Activated naive CD4-positive, alpha-beta T cell treated with anti-CD3 and anti-CD28 coated beads for 36 hours (primary cell): ENCODE data around the gene MTURN. TPM values are rescaled to one million over a fixed set of nuclear protein-coding genes. Genes with fewer than 3 reads are reported as not detected.

Source experiments
- CTCF ChIA-PET: fragments of 350-600 bp; sonication (Branson Sonifier 250); formaldehyde crosslinking; loops from one replicate; lab custom pipeline; 2021; ENCODE audit warnings: antibody characterized with exemption; lab: Charles Lee
- DNase-seq: peaks from one replicate; pipeline ENCODE4 v3.0.0-alpha.2; 2020
- H3K27ac Mint-ChIP-seq: one replicate; pipeline ENCODE4 v1.8.0; 2021; ENCODE audit warnings: mild to moderate bottlenecking, mixed read lengths
- H3K27me3 Mint-ChIP-seq: one replicate; pipeline ENCODE4 v1.8.0; 2021; ENCODE audit warnings: low read depth, mixed read lengths
- H3K36me3 Mint-ChIP-seq: one replicate; pipeline ENCODE4 v1.8.0; 2021; ENCODE audit warnings: low read depth, mixed read lengths
- H3K4me1 Mint-ChIP-seq: one replicate; pipeline ENCODE4 v1.8.0; 2021; ENCODE audit warnings: low read depth, mixed read lengths
- H3K4me3 Mint-ChIP-seq: one replicate; pipeline ENCODE4 v1.8.0; 2021; ENCODE audit warnings: mild to moderate bottlenecking, moderate library complexity, mixed read lengths
- H3K9me3 Mint-ChIP-seq: one replicate; pipeline ENCODE4 v1.8.0; 2021; ENCODE audit warnings: mixed read lengths
- intact Hi-C: fragments of 100-400 bp; cut with micrococcal nuclease; formaldehyde crosslinking; loops from one replicate; pipeline ENCODE4 v1.15.1; 2023
- total RNA-seq, 2 experiments: library from RNA; stranded (reverse); gene quantifications; one replicate each; pipeline ENCODE4 v1.2.3, GENCODE V29; 2021

The MTURN gene
- total RNA-seq, 2 experiments from 2014 or later = 5.1 to 6.3 TPM

DNA sequence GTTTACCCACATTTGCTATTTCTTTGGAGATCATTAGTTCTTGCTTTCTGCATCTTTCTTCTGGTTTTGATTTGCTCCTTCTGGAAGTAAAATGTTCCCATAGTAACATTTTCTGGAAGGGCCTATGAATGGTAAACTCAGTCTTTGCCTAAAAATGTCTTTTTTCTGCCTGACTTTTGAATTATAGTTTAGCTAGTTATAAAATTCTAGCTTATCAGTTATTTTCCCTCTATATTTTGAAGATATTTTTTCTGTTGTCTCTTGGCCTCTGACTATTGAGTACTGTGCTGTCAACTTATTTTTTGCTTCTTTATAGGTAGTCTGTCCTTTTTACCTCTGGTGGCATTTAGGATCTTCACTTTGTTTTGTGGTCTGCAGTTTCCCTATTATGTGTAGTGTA, 21.6 kb upstream of the MTURN start:
- Mint-ChIP-seq H3K4me1 (peaks cover 6% of the 10 kb centered on the region), H3K9me3 (peaks cover 12% of the 10 kb centered on the region), H3K36me3 (peaks cover 6% of the 10 kb centered on the region), H3K27me3 (no peaks in the 10 kb centered on the region), H3K27ac (no peak overlapping the region), H3K4me3 (no peak overlapping the region)
- no peak for DNase-seq
- CTCF ChIA-PET = no interaction called here
- intact Hi-C loops = no loop called here

DNA sequence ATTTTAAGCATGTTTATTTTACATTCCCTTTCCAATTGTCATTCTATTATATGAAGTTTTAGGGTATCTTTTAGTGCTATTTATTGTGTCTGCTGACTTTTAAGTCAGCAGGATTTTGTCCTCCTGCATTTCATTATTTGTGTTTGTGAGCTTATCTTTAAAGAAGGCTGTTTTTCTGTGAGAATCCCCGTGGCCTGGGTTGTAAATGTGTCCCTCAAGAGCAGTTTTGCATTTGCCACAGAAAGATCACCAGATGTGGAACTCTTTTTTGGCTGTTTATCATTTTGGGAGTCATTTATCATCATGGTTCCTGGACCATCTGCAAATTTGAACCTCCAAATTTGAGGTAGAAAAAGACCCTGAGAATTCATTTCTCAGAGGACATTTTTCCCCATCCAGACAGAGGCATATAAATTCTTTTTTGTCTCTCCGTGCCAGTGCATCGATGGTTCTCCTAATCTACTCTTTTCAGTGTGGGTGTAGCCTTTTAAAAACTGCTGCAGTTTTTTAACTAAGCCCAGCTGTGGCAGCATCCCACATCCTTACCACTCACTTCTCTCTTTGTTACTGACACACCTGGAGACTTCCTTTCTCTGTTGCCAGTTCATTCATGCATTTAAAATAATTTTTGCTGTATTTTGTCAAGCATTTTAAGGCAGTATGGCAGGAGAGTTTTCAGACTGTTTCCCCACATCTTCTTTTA, 20.1 kb upstream of the MTURN start:
- H3K9me3 Mint-ChIP-seq = peaks cover 10% of the 10 kb centered on the region
- no peaks in the 10 kb centered on the region for H3K27me3 Mint-ChIP-seq
- DNase-seq = no peak
- H3K4me1 Mint-ChIP-seq = peaks cover 6% of the 10 kb centered on the region
- no peak overlapping the region for H3K27ac Mint-ChIP-seq
- H3K4me3 Mint-ChIP-seq = no peak overlapping the region
- intact Hi-C loops = no loop called here
- CTCF ChIA-PET = no interaction called here
- peaks cover 6% of the 10 kb centered on the region for H3K36me3 Mint-ChIP-seq

DNA sequence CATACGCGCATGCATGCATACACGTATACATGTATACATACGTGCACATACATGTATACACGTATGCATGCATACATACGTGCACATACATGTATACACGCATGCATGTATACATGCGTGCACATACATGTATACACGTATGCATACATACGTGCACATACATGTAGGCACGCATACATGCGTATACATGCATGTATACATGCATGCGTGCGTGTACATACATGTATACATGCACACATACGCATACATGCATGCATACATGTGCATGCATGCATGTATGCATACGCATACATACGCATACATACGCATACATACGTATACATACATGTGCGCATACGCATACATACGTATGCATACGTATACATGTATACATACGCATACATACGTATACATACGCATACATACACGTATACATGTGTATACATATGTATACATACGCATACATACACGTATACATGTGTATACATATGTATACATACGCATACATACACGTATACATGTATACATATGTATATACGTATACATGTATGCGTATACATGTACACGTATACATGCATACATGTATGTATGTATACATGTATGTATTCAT, 19.0 kb upstream of the MTURN start:
- peaks cover 6% of the 10 kb centered on the region for H3K36me3 Mint-ChIP-seq
- peaks cover 10% of the 10 kb centered on the region for H3K9me3 Mint-ChIP-seq
- H3K4me3 Mint-ChIP-seq = no peak overlapping the region
- peaks cover 6% of the 10 kb centered on the region for H3K4me1 Mint-ChIP-seq
- H3K27ac Mint-ChIP-seq = no peak overlapping the region
- DNase-seq = no peak
- H3K27me3 Mint-ChIP-seq = no peaks in the 10 kb centered on the region
- intact Hi-C loops = no loop called here
- CTCF ChIA-PET = no interaction called here

DNA sequence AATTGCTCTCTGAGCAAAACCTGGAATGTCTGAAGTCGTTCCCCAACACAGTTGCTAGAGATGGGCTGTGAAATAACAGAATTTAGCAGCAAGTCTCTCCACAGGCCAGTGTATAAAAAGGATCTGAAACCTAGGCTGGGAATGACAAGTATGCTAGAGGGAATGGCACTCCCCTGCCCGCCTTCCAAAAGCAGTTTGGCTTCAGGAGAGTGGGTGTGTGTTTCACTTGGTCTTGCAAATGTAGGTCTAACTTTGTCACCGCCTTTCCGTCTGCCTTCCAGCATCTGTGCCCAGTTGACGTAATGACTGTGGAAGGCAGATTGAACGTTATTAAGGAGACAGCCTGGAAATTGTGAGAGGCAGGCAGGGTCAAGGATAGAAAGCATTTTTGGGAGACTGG, 18.0 kb upstream of the MTURN start:
- DNase-seq = no peak
- intact Hi-C loops = no loop called here
- Mint-ChIP-seq H3K27me3 (no peaks in the 10 kb centered on the region), H3K4me3 (no peak overlapping the region), H3K4me1 (peaks cover 6% of the 10 kb centered on the region), H3K27ac (no peak overlapping the region), H3K9me3 (peaks cover 10% of the 10 kb centered on the region), H3K36me3 (peaks cover 6% of the 10 kb centered on the region)
- CTCF ChIA-PET = no interaction called here

DNA sequence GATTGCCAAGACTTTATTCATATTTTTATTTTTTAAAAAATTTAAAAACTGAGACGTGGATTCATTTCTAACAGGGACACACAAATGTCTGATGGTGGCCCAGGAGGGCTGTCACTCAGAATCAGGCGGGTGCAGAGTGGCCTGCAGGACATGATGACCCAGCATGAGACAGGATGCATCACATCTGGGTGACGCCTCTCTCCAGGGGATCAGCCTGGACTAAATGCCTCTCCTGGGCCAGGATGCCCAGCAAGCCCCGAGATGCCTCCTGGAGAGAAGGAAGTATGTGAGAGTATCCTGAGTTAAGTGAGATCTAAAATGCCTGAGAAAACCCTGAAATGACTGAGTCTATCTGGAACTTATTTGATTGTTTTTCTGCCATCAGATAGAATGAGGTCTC, 16.9 kb upstream of the MTURN start:
- CTCF ChIA-PET = no interaction called here

DNA sequence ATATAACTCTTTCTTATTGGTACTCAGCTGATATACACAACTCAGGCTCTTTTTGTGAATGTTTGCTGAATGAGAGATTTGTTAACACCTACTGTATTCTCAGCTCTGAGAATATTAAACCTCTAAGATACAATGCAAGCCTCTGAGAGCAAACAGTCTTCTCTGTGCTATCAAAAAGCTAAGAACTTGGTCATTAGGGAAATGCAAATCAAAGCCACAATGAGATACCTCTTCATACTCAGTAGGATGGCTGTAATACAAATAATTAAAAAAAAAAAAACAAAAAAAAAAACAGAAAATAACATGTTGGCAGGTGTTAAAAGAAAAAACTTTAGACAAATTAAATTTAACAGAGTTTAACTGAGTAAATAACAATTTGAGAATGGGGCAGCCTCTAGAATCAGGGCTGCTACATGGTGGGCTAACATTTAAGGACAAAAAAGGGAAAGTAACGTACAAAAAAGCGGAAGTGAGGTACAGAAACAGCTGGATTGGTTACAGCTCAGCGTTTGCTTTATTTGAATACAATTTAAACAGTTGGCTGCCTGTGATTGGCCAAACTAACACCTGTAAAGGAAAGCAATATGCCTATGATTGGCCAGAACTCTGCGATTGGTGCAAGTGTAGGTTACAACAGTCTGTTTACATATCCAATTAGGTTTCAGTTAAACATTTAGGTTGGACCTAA, 14.8 kb upstream of the MTURN start:
- H3K9me3 Mint-ChIP-seq = no peaks in the 10 kb centered on the region
- CTCF ChIA-PET = interaction anchor here (0.7 to 1.4 kb wide), 2 partner anchors 46 to 463 kb away, joined by 4 to 8 read pairs; no protein-coding TSS in a partner anchor
- H3K4me3 Mint-ChIP-seq = no peak overlapping the region

More for the DNA sequence above, 16.9 kb upstream of the MTURN start:
- Mint-ChIP-seq H3K27ac (no peak overlapping the region), H3K36me3 (peaks cover 6% of the 10 kb centered on the region), H3K4me1 (peaks cover 6% of the 10 kb centered on the region), H3K27me3 (no peaks in the 10 kb centered on the region), H3K9me3 (peaks cover 8% of the 10 kb centered on the region), H3K4me3 (no peak overlapping the region)
- no peak for DNase-seq
- intact Hi-C loops = no loop called here

DNA sequence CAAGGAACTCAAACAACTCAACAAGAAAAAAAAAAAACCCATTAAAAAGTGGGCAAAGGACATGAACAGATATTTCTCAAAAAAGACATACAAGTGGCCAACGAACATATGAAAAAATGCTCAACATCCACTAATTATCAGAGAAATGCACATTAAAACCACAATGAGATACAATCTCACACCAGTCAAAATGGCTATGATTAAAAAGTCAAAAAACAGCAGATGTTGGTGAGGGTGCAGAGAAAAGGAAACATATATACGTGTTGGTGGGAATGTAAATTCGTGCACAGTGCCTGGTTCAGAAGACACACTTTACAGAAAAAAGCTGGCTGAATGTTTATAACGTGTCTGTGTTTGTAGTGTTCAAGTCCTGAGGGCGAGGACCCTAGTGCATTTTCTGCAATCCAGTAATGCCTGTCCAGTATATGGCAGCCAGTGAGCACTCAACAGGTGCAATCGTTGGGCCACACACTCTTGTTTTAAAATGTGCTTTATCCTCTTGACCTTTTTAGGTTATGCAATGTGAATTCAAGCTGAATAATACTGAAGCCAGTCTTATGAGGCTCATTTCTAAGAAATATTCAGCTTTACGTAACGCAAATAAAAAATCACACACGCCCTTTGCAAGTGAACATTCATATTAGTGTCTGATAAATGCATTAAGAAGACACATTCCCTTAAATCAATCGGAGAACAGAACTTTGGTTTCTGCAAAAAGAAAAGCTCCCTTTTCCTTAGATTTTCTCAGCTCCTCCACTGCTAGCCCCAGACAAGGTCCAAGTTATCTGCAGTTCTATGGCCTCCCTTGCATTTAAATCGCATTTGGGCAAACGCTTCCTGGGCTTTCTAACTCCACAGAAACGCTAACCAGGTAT, 813 bp upstream of the MTURN start:
- H3K27ac Mint-ChIP-seq = no peak overlapping the region
- CTCF ChIA-PET = interaction anchor here (0.8 to 1.0 kb wide), 2 partner anchors 8 to 26 kb away, joined by 3 read pairs; no protein-coding TSS in a partner anchor
- DNase-seq = no peak
- peak overlapping the region; percentile 74 for H3K4me3 Mint-ChIP-seq
- H3K4me1 Mint-ChIP-seq = no peaks in the 10 kb centered on the region
- H3K9me3 Mint-ChIP-seq = no peaks in the 10 kb centered on the region
- intact Hi-C loops = no loop called here
- no peaks in the 10 kb centered on the region for H3K27me3 Mint-ChIP-seq
- H3K36me3 Mint-ChIP-seq = no peaks in the 10 kb centered on the region

More for the DNA sequence above, 14.8 kb upstream of the MTURN start:
- Mint-ChIP-seq H3K4me1 (peaks cover under 1% of the 10 kb centered on the region), H3K27me3 (no peaks in the 10 kb centered on the region), H3K27ac (no peak overlapping the region), H3K36me3 (no peaks in the 10 kb centered on the region)
- intact Hi-C loops = no loop called here
- no peak for DNase-seq

DNA sequence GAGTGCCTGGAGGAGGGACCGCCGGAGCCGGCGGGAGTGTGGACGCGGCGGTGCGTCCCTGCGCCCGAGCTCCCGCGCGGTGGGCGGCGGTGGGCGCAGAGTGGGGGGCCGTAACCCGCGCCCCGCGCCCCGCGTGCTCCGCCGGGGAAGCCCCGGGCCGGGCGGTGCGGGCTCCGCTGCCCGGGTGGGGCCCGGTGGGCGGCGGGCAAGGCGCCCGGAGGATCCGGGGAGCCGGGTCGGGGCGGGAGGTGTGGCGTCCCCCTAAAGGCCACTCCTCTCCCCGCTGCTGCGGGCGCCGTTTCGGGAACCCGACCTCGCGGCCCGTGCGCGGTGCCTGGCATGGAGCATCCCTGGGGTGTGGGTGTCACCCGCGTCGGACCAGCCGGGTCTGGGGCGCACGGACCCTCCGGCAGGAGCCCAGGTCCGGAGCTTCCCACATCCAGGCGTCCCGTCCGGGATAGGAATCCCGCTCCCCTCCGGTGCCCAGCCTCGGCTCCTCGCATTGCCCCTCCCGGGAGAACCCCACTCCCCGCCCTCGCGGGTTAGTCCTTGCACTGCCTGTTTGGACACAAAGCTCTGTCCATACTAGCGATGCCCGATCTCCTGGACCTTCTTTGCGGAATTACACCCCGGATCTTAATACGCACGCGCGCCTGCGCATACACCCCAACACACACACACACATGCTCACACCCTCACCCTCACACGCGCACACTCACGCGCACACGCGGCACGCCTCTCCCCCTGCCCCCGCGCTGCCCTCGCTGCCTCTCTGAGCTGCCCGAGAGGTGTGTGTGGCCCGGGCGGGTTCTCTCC, 723 bp downstream of the MTURN start:
- peak; percentile 54 for DNase-seq
- H3K27me3 Mint-ChIP-seq = no peaks in the 10 kb centered on the region
- intact Hi-C loops = loop anchor here (1.0 to 5.0 kb wide), 3 partner anchors 27 to 212 kb away; partner anchors contain the start of gene FKBP14
- no peaks in the 10 kb centered on the region for H3K4me1 Mint-ChIP-seq
- H3K36me3 Mint-ChIP-seq = no peaks in the 10 kb centered on the region
- CTCF ChIA-PET = no interaction called here
- no peaks in the 10 kb centered on the region for H3K9me3 Mint-ChIP-seq
- H3K4me3 Mint-ChIP-seq = peak overlapping the region; percentile 87
- H3K27ac Mint-ChIP-seq = peak overlapping the region; percentile 56

DNA sequence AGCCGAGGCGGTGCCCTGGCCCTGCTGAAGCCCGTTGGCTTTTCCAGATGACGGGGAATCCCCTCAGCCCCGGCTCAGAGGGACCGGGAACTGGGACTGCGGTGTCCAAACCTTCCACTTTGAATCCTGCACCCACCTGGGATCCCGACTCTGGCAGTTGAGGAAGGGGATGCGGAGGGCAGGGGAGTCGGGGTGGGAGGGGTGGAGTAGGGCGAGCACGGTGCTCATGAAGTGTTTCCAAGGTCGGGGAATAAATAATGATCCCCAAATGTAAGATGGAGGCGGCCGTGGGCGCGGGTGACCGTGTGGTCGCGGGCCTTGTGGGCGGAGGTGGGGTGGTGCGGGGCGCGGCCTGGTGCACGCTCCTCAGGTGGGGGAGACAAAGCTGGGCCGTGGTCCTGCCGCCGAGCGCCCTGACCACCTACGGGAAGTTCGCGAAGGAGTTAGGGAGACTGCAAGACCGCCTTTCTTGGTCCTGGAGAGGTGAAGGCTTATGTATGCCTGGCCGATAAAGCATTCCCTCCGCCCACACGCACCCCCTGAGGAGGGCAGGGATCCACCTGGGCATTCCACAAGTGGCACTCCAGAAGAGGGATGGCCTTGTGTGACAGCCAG, 1.4 kb downstream of the MTURN start:
- H3K27me3 Mint-ChIP-seq = no peaks in the 10 kb centered on the region

DNA sequence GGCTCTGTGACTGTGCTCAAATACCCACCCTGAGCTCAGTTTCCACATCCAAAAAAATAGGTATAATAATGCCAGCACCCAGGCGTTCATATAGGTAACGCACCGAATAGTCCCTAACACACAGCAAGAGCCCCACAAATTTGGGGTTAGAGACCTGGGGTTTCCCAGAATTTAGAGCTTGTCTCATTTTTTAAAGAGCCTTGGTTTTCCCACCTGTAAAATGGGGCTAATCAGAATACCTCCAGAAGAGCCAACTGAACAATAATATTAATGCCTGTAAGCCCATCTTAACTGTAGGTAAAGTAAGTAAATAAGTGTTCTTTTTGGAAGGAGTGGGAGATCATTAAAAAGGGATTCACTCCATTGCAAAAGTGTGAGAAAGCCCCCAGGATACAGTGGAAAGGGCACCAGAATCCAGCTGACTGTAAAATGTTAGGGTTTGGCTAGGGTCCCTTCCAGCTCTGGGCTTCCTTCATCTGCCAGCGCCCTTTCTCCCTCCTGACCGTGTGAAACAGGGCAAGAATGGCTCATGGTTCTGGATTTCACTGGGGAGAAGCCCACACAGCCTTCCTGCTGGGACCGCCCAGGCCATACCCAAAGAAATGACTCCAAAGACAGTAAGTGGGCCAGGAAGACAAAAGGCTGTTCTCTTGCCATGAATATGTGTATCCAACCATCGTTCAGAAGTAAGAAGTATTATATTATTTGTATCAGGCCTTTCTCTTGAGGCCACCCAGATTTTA, 2.1 kb downstream of the MTURN start:
- no peak for DNase-seq
- Mint-ChIP-seq H3K36me3 (no peaks in the 10 kb centered on the region), H3K27me3 (no peaks in the 10 kb centered on the region), H3K27ac (no peak overlapping the region), H3K4me1 (no peaks in the 10 kb centered on the region), H3K9me3 (no peaks in the 10 kb centered on the region), H3K4me3 (peak overlapping the region; percentile 87)
- CTCF ChIA-PET = interaction anchor here (1.3 kb wide), 1 partner anchor 10 kb away, joined by 3 read pairs; no protein-coding TSS in a partner anchor
- intact Hi-C loops = loop anchor here (1.0 to 5.0 kb wide), 2 partner anchors 12 to 210 kb away; no protein-coding TSS in a partner anchor

More for the DNA sequence above, 1.4 kb downstream of the MTURN start:
- Mint-ChIP-seq H3K27ac (no peak overlapping the region), H3K9me3 (no peaks in the 10 kb centered on the region), H3K4me1 (no peaks in the 10 kb centered on the region), H3K36me3 (no peaks in the 10 kb centered on the region), H3K4me3 (peak overlapping the region; percentile 87)
- no peak for DNase-seq
- CTCF ChIA-PET = no interaction called here
- intact Hi-C loops = loop anchor here (5.0 kb wide), 1 partner anchor 211 kb away; no protein-coding TSS in a partner anchor
